H9 (cell line): ENCODE measurements around the gene EPS8. TPM values are rescaled to one million over a fixed set of nuclear protein-coding genes. Genes with fewer than 3 reads are reported as not detected.

Source experiments
- DNase-seq: peaks from one replicate; pipeline ENCODE4 v3.0.0-alpha.2; 2017
- H2AFZ ChIP-seq: one replicate; pipeline ENCODE4 v1.6.1; 2013; ENCODE audit warnings: mild to moderate bottlenecking, low read length, control low read depth, moderate library complexity
- H2AK5ac ChIP-seq: 2 replicates; pipeline ENCODE4 v1.6.1; 2013; ENCODE audit warnings: low read length, control low read depth, mixed read lengths; ENCODE audit not compliant: insufficient read length
- H2BK120ac ChIP-seq: one replicate; pipeline ENCODE4 v1.6.1; 2013; ENCODE audit warnings: low read depth, mild to moderate bottlenecking, low read length, control low read depth, inconsistent platforms; ENCODE audit not compliant: poor library complexity, severe bottlenecking
- H2BK12ac ChIP-seq: 2 replicates; pipeline ENCODE4 v1.6.1; 2013; ENCODE audit warnings: low read length, control low read depth, mixed read lengths, low read depth; ENCODE audit not compliant: insufficient read length
- H2BK15ac ChIP-seq: 2 replicates; pipeline ENCODE4 v1.6.1; 2013; ENCODE audit warnings: low read depth, low read length, control low read depth
- H2BK20ac ChIP-seq: one replicate; pipeline ENCODE4 v1.6.1; 2013; ENCODE audit warnings: low read depth, mild to moderate bottlenecking, low read length, control low read depth, inconsistent platforms; ENCODE audit not compliant: poor library complexity, severe bottlenecking
- H2BK5ac ChIP-seq: 2 replicates; pipeline ENCODE4 v1.6.1; 2013; ENCODE audit warnings: low read length, control low read depth, mixed read lengths; ENCODE audit not compliant: insufficient read length
- H3K14ac ChIP-seq: 2 replicates; pipeline ENCODE4 v1.6.1; 2013; ENCODE audit warnings: low read length, control low read depth; ENCODE audit not compliant: insufficient read depth
- H3K18ac ChIP-seq: 2 replicates; pipeline ENCODE4 v1.6.1; 2013; ENCODE audit warnings: low read depth, mild to moderate bottlenecking, mixed read lengths, low read length, control low read depth; ENCODE audit not compliant: insufficient read length
- H3K23ac ChIP-seq: 2 replicates; pipeline ENCODE4 v1.6.1; 2013; ENCODE audit warnings: low read length, control low read depth, mixed read lengths, low read depth; ENCODE audit not compliant: insufficient read length
- H3K23me2 ChIP-seq: 2 replicates; pipeline ENCODE4 v1.6.1; 2013; ENCODE audit warnings: low read depth, mild to moderate bottlenecking, mixed read lengths, low read length, control low read depth; ENCODE audit not compliant: insufficient read length, poor library complexity, severe bottlenecking
- H3K27ac ChIP-seq: 2 replicates; pipeline ENCODE4 v1.5.1; 2013; ENCODE audit warnings: low read length, control low read depth, mixed read lengths, low read depth; ENCODE audit not compliant: insufficient read length
- H3K27me3 ChIP-seq: 2 replicates; pipeline ENCODE4 v1.6.1; 2013; ENCODE audit warnings: low read length, control low read depth, inconsistent platforms; ENCODE audit not compliant: insufficient read depth
- H3K4ac ChIP-seq: 2 replicates; pipeline ENCODE4 v1.6.1; 2013; ENCODE audit warnings: low read depth, mild to moderate bottlenecking, control low read depth, inconsistent platforms, low read length, moderate library complexity
- H3K4me1 ChIP-seq: 2 replicates; pipeline ENCODE4 v1.6.1; 2013; ENCODE audit warnings: low read length, control low read depth, inconsistent platforms; ENCODE audit not compliant: insufficient read depth
- H3K4me2 ChIP-seq: 2 replicates; pipeline ENCODE4 v1.6.1; 2013; ENCODE audit warnings: low read length, control low read depth, mixed read lengths; ENCODE audit not compliant: insufficient read length, insufficient read depth
- H3K56ac ChIP-seq: 2 replicates; pipeline ENCODE4 v1.6.1; 2013; ENCODE audit warnings: low read depth, mild to moderate bottlenecking, mixed read lengths, low read length, control low read depth; ENCODE audit not compliant: insufficient read length
- H3K79me1 ChIP-seq: 2 replicates; pipeline ENCODE4 v1.6.1; 2013; ENCODE audit warnings: low read depth, mild to moderate bottlenecking, moderate library complexity, low read length, control low read depth, inconsistent platforms; ENCODE audit not compliant: insufficient read depth, poor library complexity, severe bottlenecking
- H3K79me2 ChIP-seq: 2 replicates; pipeline ENCODE4 v1.6.1; 2013; ENCODE audit warnings: low read length, control low read depth, inconsistent platforms; ENCODE audit not compliant: insufficient read depth
- H3K9ac ChIP-seq: 2 replicates; pipeline ENCODE4 v1.6.1; 2013; ENCODE audit warnings: low read length, control low read depth, mixed read lengths; ENCODE audit not compliant: insufficient read length; ENCODE audit errors: extremely low read depth
- H3K9me3 ChIP-seq: one replicate; pipeline ENCODE4 v1.6.1; 2013; ENCODE audit warnings: low read depth, low read length, inconsistent platforms; ENCODE audit not compliant: control insufficient read depth
- H3T11ph ChIP-seq: one replicate; pipeline ENCODE4 v1.6.1; 2013; ENCODE audit warnings: mild to moderate bottlenecking, low read length, control low read depth, inconsistent platforms
- H4K20me1 ChIP-seq: one replicate; pipeline ENCODE4 v1.6.1; 2013; ENCODE audit not compliant: control insufficient read depth, insufficient read length, insufficient read depth
- H4K5ac ChIP-seq: 2 replicates; pipeline ENCODE4 v1.6.1; 2013; ENCODE audit warnings: low read depth, mild to moderate bottlenecking, mixed read lengths, low read length, control low read depth; ENCODE audit not compliant: insufficient read length
- H4K8ac ChIP-seq: replicated peaks from 2 replicates; pipeline ENCODE4 v1.6.1; 2013; ENCODE audit warnings: low read length, control low read depth, mixed read lengths, low read depth; ENCODE audit not compliant: insufficient read length
- H4K91ac ChIP-seq: 2 replicates; pipeline ENCODE4 v1.6.1; 2013; ENCODE audit warnings: low read depth, mild to moderate bottlenecking, moderate library complexity, mixed read lengths, low read length, control low read depth; ENCODE audit not compliant: insufficient read length
- H3K27ac Mint-ChIP-seq, 3 experiments: 2 replicates in 2 of 3; 3 replicates in 1 of 3; pipeline ENCODE4 v1.8.0; 2020 to 2021; ENCODE audit warnings: mixed read lengths in 3 of 3, mild to moderate bottlenecking in 1 of 3, moderate library complexity in 1 of 3
- H3K27me3 Mint-ChIP-seq: 2 replicates; pipeline ENCODE4 v1.8.0; 2021; ENCODE audit warnings: low read depth, mild to moderate bottlenecking, moderate library complexity, mixed read lengths
- H3K36me3 Mint-ChIP-seq, 3 experiments: 2 replicates in 2 of 3; 3 replicates in 1 of 3; pipeline ENCODE4 v1.8.0; 2020 to 2021; ENCODE audit warnings: low read depth in 3 of 3, mixed read lengths in 3 of 3; ENCODE audit not compliant: insufficient read depth in 1 of 3
- H3K4me1 Mint-ChIP-seq, 2 experiments: 2 replicates each; pipeline ENCODE4 v1.8.0; 2020; ENCODE audit warnings: mixed read lengths in 2 of 2
- H3K4me3 Mint-ChIP-seq, 2 experiments: 2 replicates in 1 of 2; 3 replicates in 1 of 2; pipeline ENCODE4 v1.8.0; 2020 to 2021; ENCODE audit warnings: mild to moderate bottlenecking in 2 of 2, mixed read lengths in 2 of 2, moderate library complexity in 1 of 2
- H3K9me3 Mint-ChIP-seq, 2 experiments: 2 replicates in 1 of 2; 3 replicates in 1 of 2; pipeline ENCODE4 v1.8.0; 2020; ENCODE audit warnings: mild to moderate bottlenecking in 2 of 2, mixed read lengths in 2 of 2, moderate library complexity in 1 of 2
- CTCF ChIP-seq: fragments of 200-600 bp; sonication (generic); conservative IDR thresholded peaks from 3 replicates; pipeline ENCODE4 v1.8.0; 2021; ENCODE audit warnings: antibody characterized with exemption, mild to moderate bottlenecking
- WGBS: extraction: QIAGEN DNeasy Blood & Tissue Kit; methylation state at CpG from one replicate; pipeline ENCODE4 v1.1.7; 2013; ENCODE audit warnings: missing lambda C conversion rate, low lambda C conversion rate, mixed read lengths; ENCODE audit not compliant: insufficient read length; ENCODE audit errors: extremely low coverage; 5-methylcytosine and 5-hydroxymethylcytosine counted together
- total RNA-seq: library from RNA; stranded (reverse); gene quantifications from 2 replicates; pipeline ENCODE4 v1.2.1, GENCODE V29; 2021

The EPS8 gene
- total RNA-seq, 1 experiment from 2014 or later, result 2.2 TPM

- Histone ChIP-seq H3K27ac (no peak overlapping the region), H3K27me3 (no peaks in the 10 kb centered on the region), H3K23me2 (no peaks in the 10 kb centered on the region), H3K79me2 (no peaks in the 10 kb centered on the region), H3K4me1 (no peaks in the 10 kb centered on the region), H3K4me2 (no peak overlapping the region), H2BK12ac (no peak overlapping the region), H2BK20ac (no peak overlapping the region), H2BK120ac (no peak overlapping the region), H3T11ph (no peak overlapping the region), H3K56ac (no peak overlapping the region), H2AFZ (no peak overlapping the region), H3K79me1 (no peaks in the 10 kb centered on the region), H4K5ac (no peak overlapping the region), H2AK5ac (no peak overlapping the region), H3K14ac (no peak overlapping the region), H3K9me3 (no peaks in the 10 kb centered on the region), H3K23ac (no peak overlapping the region), H3K4ac (no peak overlapping the region), H4K20me1 (no peaks in the 10 kb centered on the region), H4K91ac (no peak overlapping the region), H2BK15ac (no peak overlapping the region), H3K9ac (no peak overlapping the region), H2BK5ac (no peak overlapping the region), H3K18ac (no peak overlapping the region), H4K8ac (no peak overlapping the region)
- Mint-ChIP-seq H3K27me3 (no peaks in the 10 kb centered on the region), H3K4me1 (peaks cover 0 to 6% of the 10 kb centered on the region in 2 experiments; a peak in 2 of 4 replicates), H3K27ac (peak overlapping the region in 1 of 3 experiments; percentile 13; a peak in 1 of 7 replicates), H3K9me3 (no peaks in the 10 kb centered on the region), H3K4me3 (no peak overlapping the region), H3K36me3 (no peaks in the 10 kb centered on the region)
- WGBS, result no CpG with 5 or more reads among the region's 3 CpGs
- no peak for DNase-seq
- no peak for TF ChIP-seq CTCF
These were observed 90.8 kb downstream of the EPS8 start for GRCh38 chr12:15698377-15698871.
